Esophagus muscularis mucosa (tissue), 3 donors: ENCODE data around the gene CYP11A1.

ENCODE experiments used
- CTCF ChIP-seq, 3 experiments: fragments of 200-600 bp in 2 of 3; fragments of 450-650 bp in 1 of 3; sonication (generic) in 2 of 3; IDR thresholded peaks; one replicate each; pipeline ENCODE4 v1.5.1; 2017 to 2019; ENCODE audit warnings: antibody characterized with exemption in 3 of 3, mild to moderate bottlenecking in 2 of 3, moderate library complexity in 1 of 3
- POLR2AphosphoS5 ChIP-seq, 2 donors: sonication (generic); formaldehyde crosslinking; IDR thresholded peaks; one replicate each; pipeline ENCODE4 v1.6.1; 2017; ENCODE audit warnings: antibody characterized with exemption in 2 of 2

DNA sequence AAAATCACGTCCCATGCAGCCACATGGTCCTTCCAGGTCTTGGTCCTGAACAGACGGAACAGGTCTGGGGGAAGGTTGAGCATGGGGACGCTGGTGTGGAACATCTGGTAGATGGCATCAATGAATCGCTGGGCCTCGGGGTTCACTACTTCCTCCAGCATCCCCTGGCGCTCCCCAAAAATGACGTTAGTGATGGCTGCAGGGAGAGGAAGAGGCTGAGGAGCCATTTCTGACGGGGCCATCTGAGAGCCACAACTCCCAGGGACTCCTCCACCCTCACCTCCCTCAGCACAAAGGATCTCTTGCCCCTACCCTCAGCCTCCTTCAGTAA lies 23.7 kb downstream of the CYP11A1 start:
- TF ChIP-seq CTCF (IDR thresholded peaks at IDR 0.05) (no peak), POLR2AphosphoS5 (IDR thresholded peaks at IDR 0.05) (no peak)
